Stimulated activated naive CD8-positive, alpha-beta T cell treated with anti-CD3 and anti-CD28 coated beads, Interleukin-15, Interleukin-2, amounts not matched to agents 100 U/mL and 50 U/mL, for 24 hours (primary cell): ENCODE results near the gene LRRC61.
"Not testable (repeated sequence)": the region's sequence is repeated elsewhere in the genome, so short reads cannot be mapped to it uniquely, and the experiment has no call there.

Experiments used
- ATAC-seq: fragments of 150-1000 bp; cut with Tn5 transposase; one replicate; pipeline ENCODE4 v1.10.0; 2021
- DNase-seq: peaks from one replicate; pipeline ENCODE4 v3.0.0; 2021

LRRC61 gene

GRCh38 chr7:150322833-150323681 is at the start of gene LRRC61, which contains the start of gene ACTR3C:
LRRC61 (plus strand) TSS chr7:150323355; CDS start chr7:150336862, 13,507 bp downstream.
ACTR3C (minus strand) TSS chr7:150323545; CDS start chr7:150295296, 28,249 bp downstream.
- DNase-seq (peak; percentile 79), ATAC-seq (peak; percentile 51)

- ATAC-seq (peak; percentile 69), DNase-seq (peak; percentile 17)
Measured at GRCh38 chr7:150276132-150276695, 46.9 kb upstream of the LRRC61 start.

- not testable (repeated sequence) for ATAC-seq, DNase-seq
Measured at GRCh38 chr7:150278383-150278782, 44.8 kb upstream of the LRRC61 start.

GRCh38 chr7:150281681-150282403 is 41.3 kb upstream of the LRRC61 start:
- not testable (repeated sequence) for DNase-seq, ATAC-seq

GRCh38 chr7:150283111-150283510 is 40.0 kb upstream of the LRRC61 start:
- not testable (repeated sequence) for ATAC-seq, DNase-seq

- DNase-seq: not testable (repeated sequence)
- ATAC-seq: peak; percentile 82
Measured at GRCh38 chr7:150283608-150284007, 39.5 kb upstream of the LRRC61 start.

- ATAC-seq (peak; percentile 84), DNase-seq (peak; percentile 9)
Measured at GRCh38 chr7:150285849-150286754, 37.1 kb upstream of the LRRC61 start.

GRCh38 chr7:150287815-150288214 is 35.3 kb upstream of the LRRC61 start:
- not testable (repeated sequence) for DNase-seq, ATAC-seq

- DNase-seq, ATAC-seq: not testable (repeated sequence)
Measured at GRCh38 chr7:150288816-150289215, 34.3 kb upstream of the LRRC61 start.

- ATAC-seq, DNase-seq: not testable (repeated sequence)
Measured at GRCh38 chr7:150290317-150290716, 32.8 kb upstream of the LRRC61 start.

- ATAC-seq, DNase-seq: not testable (repeated sequence)
Measured at GRCh38 chr7:150295027-150295426, 28.1 kb upstream of the LRRC61 start.

GRCh38 chr7:150295614-150296013 is 27.5 kb upstream of the LRRC61 start:
- DNase-seq, ATAC-seq: not testable (repeated sequence)

- DNase-seq, ATAC-seq: not testable (repeated sequence)
Measured at GRCh38 chr7:150296802-150297201, 26.4 kb upstream of the LRRC61 start.

GRCh38 chr7:150297978-150298377 is 25.2 kb upstream of the LRRC61 start:
- DNase-seq, ATAC-seq: not testable (repeated sequence)

GRCh38 chr7:150302908-150303310 is 20.2 kb upstream of the LRRC61 start:
- ATAC-seq, DNase-seq: not testable (repeated sequence)

- not testable (repeated sequence) for ATAC-seq
Measured at GRCh38 chr7:150304499-150305258, 18.5 kb upstream of the LRRC61 start.

GRCh38 chr7:150305259-150305902 is 17.8 kb upstream of the LRRC61 start:
- DNase-seq, ATAC-seq: not testable (repeated sequence)

More at GRCh38 chr7:150304499-150305258, 18.5 kb upstream of the LRRC61 start:
- DNase-seq: not testable (repeated sequence)

- DNase-seq, ATAC-seq: not testable (repeated sequence)
Measured at GRCh38 chr7:150305903-150306284, 17.3 kb upstream of the LRRC61 start.

GRCh38 chr7:150306377-150306776 is 16.8 kb upstream of the LRRC61 start:
- not testable (repeated sequence) for ATAC-seq, DNase-seq

GRCh38 chr7:150307129-150307528 is 16.0 kb upstream of the LRRC61 start:
- ATAC-seq (no peak), DNase-seq (no peak)
